Measurements from ENCODE around the gene MAGI2.

Gene MAGI2

GRCh38 chr7:78413568-78413967 lies 1039.9 kb downstream of the MAGI2 start:
- Histone ChIP-seq H3K4me1 (ENCODE audit: insufficient read depth, low read length, poor library complexity, severe bottlenecking) (no peaks in the 10 kb centered on the region), H3K9ac (ENCODE audit: low read depth, low read length, poor library complexity, severe bottlenecking) (no peak overlapping the region)

GRCh38 chr7:78412216-78412858 lies 1041.1 kb downstream of the MAGI2 start:
- TF ChIP-seq EZH2phosphoT487 (IDR thresholded peaks at IDR 0.05; ENCODE audit: borderline replicate concordance) (no peak), CTCF (conservative IDR thresholded peaks at IDR 0.05; ENCODE audit: low read length) (no peak)
- Histone ChIP-seq H3F3A (ENCODE audit: low read depth) (no peaks in the 10 kb centered on the region), H3K9ac (ENCODE audit: low read depth, low read length, poor library complexity, severe bottlenecking) (no peak overlapping the region), H3K4me3 (ENCODE audit: low read length, poor library complexity, severe bottlenecking) (no peak overlapping the region), H4K20me1 (ENCODE audit: insufficient read depth, low read length, poor library complexity, severe bottlenecking) (no peaks in the 10 kb centered on the region), H2AFZ (ENCODE audit: low read length) (no peak overlapping the region), H3K9me2 (replicated peaks; ENCODE audit: low read depth, low read length) (no peaks in the 10 kb centered on the region), H3K36me3 (ENCODE audit: insufficient read depth, low read length) (no peaks in the 10 kb centered on the region), H3K4me2 (ENCODE audit: low read depth, low read length, poor library complexity, severe bottlenecking) (no peak overlapping the region), H3K9me3 (ENCODE audit: insufficient read depth, low read depth, low read length) (no peaks in the 10 kb centered on the region), H3K27me3 (ENCODE audit: insufficient read depth, low read length, poor library complexity, severe bottlenecking) (no peaks in the 10 kb centered on the region), H3K4me1 (ENCODE audit: insufficient read depth, low read length, poor library complexity, severe bottlenecking) (no peaks in the 10 kb centered on the region), H3K79me2 (ENCODE audit: insufficient read depth, low read length) (no peaks in the 10 kb centered on the region)

More at GRCh38 chr7:78413568-78413967, 1039.9 kb downstream of the MAGI2 start:
- Histone ChIP-seq H3K27me3 (ENCODE audit: insufficient read depth, low read length, poor library complexity, severe bottlenecking) (no peaks in the 10 kb centered on the region), H4K20me1 (ENCODE audit: insufficient read depth, low read length, poor library complexity, severe bottlenecking) (no peaks in the 10 kb centered on the region), H3K79me2 (ENCODE audit: insufficient read depth, low read length) (no peaks in the 10 kb centered on the region), H3K4me2 (ENCODE audit: low read depth, low read length, poor library complexity, severe bottlenecking) (no peak overlapping the region), H3K9me2 (replicated peaks; ENCODE audit: low read depth, low read length) (no peaks in the 10 kb centered on the region), H3K36me3 (ENCODE audit: insufficient read depth, low read length) (no peaks in the 10 kb centered on the region), H3K4me3 (ENCODE audit: low read length, poor library complexity, severe bottlenecking) (no peak overlapping the region), H3F3A (ENCODE audit: low read depth) (no peaks in the 10 kb centered on the region), H2AFZ (ENCODE audit: low read length) (no peak overlapping the region), H3K9me3 (ENCODE audit: insufficient read depth, low read depth, low read length) (no peaks in the 10 kb centered on the region)
- TF ChIP-seq CTCF (conservative IDR thresholded peaks at IDR 0.05; ENCODE audit: low read length) = no peak

- no peaks in the 10 kb centered on the region for H3K4me1 ChIP-seq (ENCODE audit: insufficient read depth, low read length, poor library complexity, severe bottlenecking)
- H3K9ac ChIP-seq (ENCODE audit: low read depth, low read length, poor library complexity, severe bottlenecking) = no peak overlapping the region
- no peaks in the 10 kb centered on the region for H3K9me3 ChIP-seq (ENCODE audit: insufficient read depth, low read depth, low read length)
- no peak overlapping the region for H2AFZ ChIP-seq (ENCODE audit: low read length)
- no peak overlapping the region for H3K4me3 ChIP-seq (ENCODE audit: low read length, poor library complexity, severe bottlenecking)
- no peaks in the 10 kb centered on the region for H3F3A ChIP-seq (ENCODE audit: low read depth)
- TF ChIP-seq CTCF (conservative IDR thresholded peaks at IDR 0.05; ENCODE audit: low read length) (no peak), EZH2phosphoT487 (IDR thresholded peaks at IDR 0.05; ENCODE audit: borderline replicate concordance) (no peak)
- H3K36me3 ChIP-seq (ENCODE audit: insufficient read depth, low read length) = no peaks in the 10 kb centered on the region
- H3K4me2 ChIP-seq (ENCODE audit: low read depth, low read length, poor library complexity, severe bottlenecking) = no peak overlapping the region
- H4K20me1 ChIP-seq (ENCODE audit: insufficient read depth, low read length, poor library complexity, severe bottlenecking) = no peaks in the 10 kb centered on the region
- no peaks in the 10 kb centered on the region for H3K27me3 ChIP-seq (ENCODE audit: insufficient read depth, low read length, poor library complexity, severe bottlenecking)
- no peaks in the 10 kb centered on the region for H3K9me2 ChIP-seq (replicated peaks; ENCODE audit: low read depth, low read length)
- H3K79me2 ChIP-seq (ENCODE audit: insufficient read depth, low read length) = no peaks in the 10 kb centered on the region
Measured at GRCh38 chr7:78407031-78407430, 1046.4 kb downstream of the MAGI2 start.

Data from Loucy (cell line).